ENCODE measurements around the gene NAT8L.

Gene NAT8L

GRCh38 chr4:2101346-2102044 is 42.4 kb downstream of the NAT8L start:
- no peaks in the 10 kb centered on the region for H3K4me1 ChIP-seq (ENCODE audit: control insufficient read depth, insufficient read depth, low read length)
- H3K9ac ChIP-seq (ENCODE audit: low read length in 2 of 2): no peak overlapping the region
- peaks cover 0 to 3% of the 10 kb centered on the region in 2 donors for H3K27me3 ChIP-seq (ENCODE audit: control insufficient read depth in 1 of 2, insufficient read depth in 2 of 2, low read length in 2 of 2)
- no peaks in the 10 kb centered on the region for H3K36me3 ChIP-seq (ENCODE audit: control insufficient read depth in 2 of 2, insufficient read depth in 2 of 2, low read length in 2 of 2)
- no peak overlapping the region for H3K27ac ChIP-seq (ENCODE audit: low read length)
- H3K4me3 ChIP-seq (ENCODE audit: low read length in 2 of 2): no peak overlapping the region
- peaks cover 5 to 25% of the 10 kb centered on the region in 2 donors for H3K9me3 ChIP-seq (ENCODE audit: control insufficient read depth in 2 of 2, low read length in 2 of 2)

- Histone ChIP-seq H3K9me3 (ENCODE audit: control insufficient read depth in 2 of 2, low read length in 2 of 2) (peaks cover 5 to 20% of the 10 kb centered on the region in 2 donors), H3K27me3 (ENCODE audit: control insufficient read depth in 1 of 2, insufficient read depth in 2 of 2, low read length in 2 of 2) (peaks cover 0 to 3% of the 10 kb centered on the region in 2 donors), H3K36me3 (ENCODE audit: control insufficient read depth in 2 of 2, insufficient read depth in 2 of 2, low read length in 2 of 2) (no peaks in the 10 kb centered on the region)
Observed at GRCh38 chr4:2102045-2102883, 43.1 kb downstream of the NAT8L start.

GRCh38 chr4:2103127-2103842 is 44.2 kb downstream of the NAT8L start:
- Histone ChIP-seq H3K9ac (ENCODE audit: low read length in 2 of 2) (no peak overlapping the region), H3K36me3 (ENCODE audit: control insufficient read depth in 2 of 2, insufficient read depth in 2 of 2, low read length in 2 of 2) (no peaks in the 10 kb centered on the region), H3K9me3 (ENCODE audit: control insufficient read depth in 2 of 2, low read length in 2 of 2) (peaks cover 5 to 20% of the 10 kb centered on the region in 2 donors), H3K27me3 (ENCODE audit: control insufficient read depth in 1 of 2, insufficient read depth in 2 of 2, low read length in 2 of 2) (peaks cover 0 to 3% of the 10 kb centered on the region in 2 donors), H3K4me1 (ENCODE audit: control insufficient read depth, insufficient read depth, low read length) (no peaks in the 10 kb centered on the region), H3K27ac (ENCODE audit: low read length) (no peak overlapping the region), H3K4me3 (ENCODE audit: low read length in 2 of 2) (no peak overlapping the region)

More at GRCh38 chr4:2102045-2102883, 43.1 kb downstream of the NAT8L start:
- Histone ChIP-seq H3K27ac (ENCODE audit: low read length) (no peak overlapping the region), H3K9ac (ENCODE audit: low read length in 2 of 2) (no peak overlapping the region), H3K4me3 (ENCODE audit: low read length in 2 of 2) (no peak overlapping the region), H3K4me1 (ENCODE audit: control insufficient read depth, insufficient read depth, low read length) (no peaks in the 10 kb centered on the region)

- Histone ChIP-seq H3K27me3 (ENCODE audit: control insufficient read depth in 1 of 2, insufficient read depth in 2 of 2, low read length in 2 of 2) (peaks cover 0 to 3% of the 10 kb centered on the region in 2 donors), H3K4me3 (ENCODE audit: low read length in 2 of 2) (no peak overlapping the region), H3K4me1 (ENCODE audit: control insufficient read depth, insufficient read depth, low read length) (no peaks in the 10 kb centered on the region), H3K9me3 (ENCODE audit: control insufficient read depth in 2 of 2, low read length in 2 of 2) (peaks cover 5 to 20% of the 10 kb centered on the region in 2 donors), H3K27ac (ENCODE audit: low read length) (no peak overlapping the region), H3K9ac (ENCODE audit: low read length in 2 of 2) (no peak overlapping the region), H3K36me3 (ENCODE audit: control insufficient read depth in 2 of 2, insufficient read depth in 2 of 2, low read length in 2 of 2) (no peaks in the 10 kb centered on the region)
Observed at GRCh38 chr4:2103843-2104547, 44.9 kb downstream of the NAT8L start.

GRCh38 chr4:2104556-2105345 is 45.6 kb downstream of the NAT8L start:
- Histone ChIP-seq H3K9ac (ENCODE audit: low read length in 2 of 2) (no peak overlapping the region), H3K27me3 (ENCODE audit: control insufficient read depth in 1 of 2, insufficient read depth in 2 of 2, low read length in 2 of 2) (peaks cover 0 to 3% of the 10 kb centered on the region in 2 donors), H3K4me1 (ENCODE audit: control insufficient read depth, insufficient read depth, low read length) (no peaks in the 10 kb centered on the region), H3K27ac (ENCODE audit: low read length) (no peak overlapping the region), H3K9me3 (ENCODE audit: control insufficient read depth in 2 of 2, low read length in 2 of 2) (peaks cover 5 to 20% of the 10 kb centered on the region in 2 donors), H3K36me3 (ENCODE audit: control insufficient read depth in 2 of 2, insufficient read depth in 2 of 2, low read length in 2 of 2) (no peaks in the 10 kb centered on the region), H3K4me3 (ENCODE audit: low read length in 2 of 2) (no peak overlapping the region)

GRCh38 chr4:2105559-2105958 is 46.4 kb downstream of the NAT8L start:
- no peak overlapping the region for H3K27ac ChIP-seq (ENCODE audit: low read length)
- peaks cover 0 to 3% of the 10 kb centered on the region in 2 donors for H3K27me3 ChIP-seq (ENCODE audit: control insufficient read depth in 1 of 2, insufficient read depth in 2 of 2, low read length in 2 of 2)
- peaks cover 5 to 20% of the 10 kb centered on the region in 2 donors for H3K9me3 ChIP-seq (ENCODE audit: control insufficient read depth in 2 of 2, low read length in 2 of 2)
- H3K36me3 ChIP-seq (ENCODE audit: control insufficient read depth in 2 of 2, insufficient read depth in 2 of 2, low read length in 2 of 2): no peaks in the 10 kb centered on the region
- H3K9ac ChIP-seq (ENCODE audit: low read length in 2 of 2): no peak overlapping the region
- H3K4me3 ChIP-seq (ENCODE audit: low read length in 2 of 2): no peak overlapping the region
- H3K4me1 ChIP-seq (ENCODE audit: control insufficient read depth, insufficient read depth, low read length): no peaks in the 10 kb centered on the region

- no peak overlapping the region for H3K9ac ChIP-seq (ENCODE audit: low read length in 2 of 2)
- H3K27me3 ChIP-seq (ENCODE audit: control insufficient read depth in 1 of 2, insufficient read depth in 2 of 2, low read length in 2 of 2): no peaks in the 10 kb centered on the region
- no peaks in the 10 kb centered on the region for H3K9me3 ChIP-seq (ENCODE audit: control insufficient read depth in 2 of 2, low read length in 2 of 2)
- no peak overlapping the region for H3K4me3 ChIP-seq (ENCODE audit: low read length in 2 of 2)
- no peak overlapping the region for H3K27ac ChIP-seq (ENCODE audit: low read length)
- H3K36me3 ChIP-seq (ENCODE audit: control insufficient read depth in 2 of 2, insufficient read depth in 2 of 2, low read length in 2 of 2): no peaks in the 10 kb centered on the region
- H3K4me1 ChIP-seq (ENCODE audit: control insufficient read depth, insufficient read depth, low read length): no peaks in the 10 kb centered on the region
Observed at GRCh38 chr4:2116687-2117400, 57.7 kb downstream of the NAT8L start.

Data from stomach smooth muscle (tissue), 2 donors.